ENCODE results near the gene TEAD4. TPM values are rescaled to one million over a fixed set of nuclear protein-coding genes. Genes with fewer than 3 reads are reported as not detected.

TEAD4 gene
- total RNA-seq, 1 donor: 22.0 TPM

DNA sequence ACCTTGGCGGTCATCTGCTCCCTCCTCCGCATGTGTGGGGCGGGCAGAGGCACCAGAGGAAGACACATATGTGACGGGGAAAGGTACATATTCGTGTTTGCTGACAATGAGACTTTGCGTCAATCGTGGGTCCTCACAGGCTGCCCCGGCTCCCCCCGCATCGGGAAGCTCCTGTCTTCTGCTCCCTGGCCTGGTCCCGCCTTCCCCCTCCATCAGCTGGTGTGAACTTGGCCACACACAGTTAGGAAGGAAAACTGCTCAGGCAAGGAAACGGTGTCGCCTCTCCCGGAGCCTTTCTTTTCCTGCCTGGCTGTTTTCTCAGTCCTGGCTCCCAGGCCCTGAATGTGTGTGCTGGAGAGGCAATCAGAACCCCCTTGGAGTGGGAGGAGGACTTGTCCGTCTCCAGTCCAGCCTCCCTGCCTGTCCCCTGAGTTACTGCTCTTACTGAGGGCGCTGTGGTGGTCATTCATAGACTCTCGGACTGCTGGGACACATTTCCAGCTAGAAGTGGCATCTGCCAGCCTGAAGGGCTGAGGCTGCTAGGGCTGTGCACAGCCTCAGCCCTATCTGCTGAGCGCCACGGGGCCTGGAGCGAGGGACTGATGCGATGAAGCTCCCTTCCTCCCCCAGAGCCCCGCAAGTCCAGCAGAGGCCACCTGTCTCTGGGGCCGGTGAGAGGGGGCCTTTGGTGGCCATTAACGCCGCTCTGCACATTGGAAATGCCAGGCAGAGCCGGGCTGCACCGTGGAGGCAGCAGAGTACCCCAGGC lies 73.8 kb downstream of the TEAD4 start:
- TF ChIP-seq, protein P1, sequence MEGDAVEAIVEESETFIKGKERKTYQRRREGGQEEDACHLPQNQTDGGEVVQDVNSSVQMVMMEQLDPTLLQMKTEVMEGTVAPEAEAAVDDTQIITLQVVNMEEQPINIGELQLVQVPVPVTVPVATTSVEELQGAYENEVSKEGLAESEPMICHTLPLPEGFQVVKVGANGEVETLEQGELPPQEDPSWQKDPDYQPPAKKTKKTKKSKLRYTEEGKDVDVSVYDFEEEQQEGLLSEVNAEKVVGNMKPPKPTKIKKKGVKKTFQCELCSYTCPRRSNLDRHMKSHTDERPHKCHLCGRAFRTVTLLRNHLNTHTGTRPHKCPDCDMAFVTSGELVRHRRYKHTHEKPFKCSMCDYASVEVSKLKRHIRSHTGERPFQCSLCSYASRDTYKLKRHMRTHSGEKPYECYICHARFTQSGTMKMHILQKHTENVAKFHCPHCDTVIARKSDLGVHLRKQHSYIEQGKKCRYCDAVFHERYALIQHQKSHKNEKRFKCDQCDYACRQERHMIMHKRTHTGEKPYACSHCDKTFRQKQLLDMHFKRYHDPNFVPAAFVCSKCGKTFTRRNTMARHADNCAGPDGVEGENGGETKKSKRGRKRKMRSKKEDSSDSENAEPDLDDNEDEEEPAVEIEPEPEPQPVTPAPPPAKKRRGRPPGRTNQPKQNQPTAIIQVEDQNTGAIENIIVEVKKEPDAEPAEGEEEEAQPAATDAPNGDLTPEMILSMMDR (IDR thresholded peaks at IDR 0.05; ENCODE audit: insufficient read depth, low read depth, low read length): no peak
- no peak overlapping the region for H3K4me3 ChIP-seq (ENCODE audit: low read depth, low read length)
- DNase-seq (ENCODE audit: low read depth): no peak

GRCh38 chr12:3033539-3033867 lies 74.3 kb downstream of the TEAD4 start:
- no peak overlapping the region for H3K4me3 ChIP-seq (ENCODE audit: low read depth, low read length)
- TF ChIP-seq, protein P1 (IDR thresholded peaks at IDR 0.05; ENCODE audit: insufficient read depth, low read depth, low read length): no peak
- no peak for DNase-seq (ENCODE audit: low read depth)

DNA sequence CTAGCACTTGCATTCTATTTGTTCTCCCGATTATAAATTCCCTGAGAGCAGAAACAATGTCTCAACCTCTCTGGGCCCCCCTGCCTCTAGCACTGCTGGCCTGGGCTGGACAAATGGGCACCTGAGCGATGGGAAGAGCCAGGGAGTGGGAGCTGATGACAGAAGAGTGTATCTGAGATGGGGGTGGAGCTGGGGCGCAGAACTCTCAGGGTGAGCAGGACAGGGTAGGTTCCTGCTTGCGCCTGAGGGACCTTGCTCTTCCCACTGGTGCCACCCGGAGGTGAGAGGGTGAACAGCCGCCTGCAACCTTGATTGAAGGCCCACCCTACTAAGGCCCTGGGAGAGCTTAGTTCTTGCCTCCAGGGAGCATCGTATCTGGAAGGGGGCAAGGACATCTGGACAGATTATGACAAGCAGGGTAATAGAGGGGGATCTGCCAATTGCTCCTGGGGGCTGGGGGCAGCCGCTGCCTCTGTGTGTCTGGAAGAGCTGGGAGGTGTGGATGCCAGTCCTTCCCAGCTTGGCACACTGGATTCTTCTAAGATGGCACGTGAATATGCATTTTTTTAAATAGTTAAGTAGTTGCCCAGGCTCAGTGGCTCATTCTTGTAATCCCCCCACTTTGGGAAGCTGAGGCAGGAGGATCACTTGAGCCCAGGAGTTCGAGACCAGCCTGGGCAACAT lies 75.0 kb downstream of the TEAD4 start:
- DNase-seq (ENCODE audit: low read depth): peak; percentile 75
- TF ChIP-seq, protein P1 (IDR thresholded peaks at IDR 0.05; ENCODE audit: insufficient read depth, low read depth, low read length): peak; percentile 91
- no peak overlapping the region for H3K4me3 ChIP-seq (ENCODE audit: low read depth, low read length)

GRCh38 chr12:3035171-3035570 lies 76.0 kb downstream of the TEAD4 start:
- no peak overlapping the region for H3K4me3 ChIP-seq (ENCODE audit: low read depth, low read length)
- DNase-seq (ENCODE audit: low read depth): no peak
- TF ChIP-seq, protein P1 (IDR thresholded peaks at IDR 0.05; ENCODE audit: insufficient read depth, low read depth, low read length): no peak

GRCh38 chr12:3035815-3036702 lies 76.9 kb downstream of the TEAD4 start:
- H3K4me3 ChIP-seq (ENCODE audit: low read depth, low read length): no peak overlapping the region
- DNase-seq (ENCODE audit: low read depth): no peak
- TF ChIP-seq, protein P1 (IDR thresholded peaks at IDR 0.05; ENCODE audit: insufficient read depth, low read depth, low read length): peak; percentile 54

DNA sequence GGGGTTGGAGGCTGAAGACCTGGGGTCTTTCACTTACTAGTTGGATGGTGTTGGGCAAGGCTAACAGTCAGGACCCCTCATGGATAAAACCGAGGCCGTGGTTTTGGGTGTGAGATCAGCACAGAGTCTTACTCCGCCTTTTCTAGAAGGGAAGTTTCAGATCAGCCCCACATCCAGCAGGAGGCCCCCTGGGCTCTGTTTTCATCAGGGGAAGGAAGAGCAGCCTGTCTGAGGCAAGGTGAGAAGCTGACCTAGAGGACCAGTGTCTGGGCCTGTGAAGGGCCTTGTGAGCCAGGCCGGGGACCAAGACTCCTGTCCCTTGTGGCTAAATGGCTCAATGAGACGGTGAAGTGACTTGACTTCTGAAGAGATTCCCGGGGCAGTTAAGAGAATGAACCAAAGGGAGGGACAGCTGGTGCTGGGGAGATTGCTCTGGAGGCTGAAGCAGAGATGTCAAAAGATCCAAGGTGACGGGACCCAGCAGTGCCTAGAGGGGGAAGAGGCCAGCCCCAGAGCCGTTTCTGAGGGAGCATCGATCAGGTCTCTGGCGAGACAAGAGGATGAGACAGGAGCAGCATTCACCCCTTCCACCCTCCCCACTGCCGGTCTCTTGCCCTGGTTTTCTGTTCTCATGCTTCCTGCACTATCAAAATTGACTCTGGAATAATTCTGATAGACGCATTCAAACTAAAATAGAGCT lies 77.9 kb downstream of the TEAD4 start:
- H3K4me3 ChIP-seq (ENCODE audit: low read depth, low read length): no peak overlapping the region
- TF ChIP-seq, protein P1 (IDR thresholded peaks at IDR 0.05; ENCODE audit: insufficient read depth, low read depth, low read length): no peak
- no peak for DNase-seq (ENCODE audit: low read depth)

All from fibroblast of villous mesenchyme (primary cell).